HepG2 (cell line): ENCODE data around the gene OSBPL8. TPM values are rescaled to one million over a fixed set of nuclear protein-coding genes. Genes with fewer than 3 reads are reported as not detected.
"Not testable (repeated sequence)": the region's sequence is repeated elsewhere in the genome, so short reads cannot be mapped to it uniquely, and the experiment has no call there.

Experiments used
- ATAC-seq: fragments of 200-7000 bp; cut with Tn5 transposase; 3 replicates; pipeline ENCODE4 v1.9.1; 2020; ENCODE audit warnings: mild to moderate bottlenecking, moderate library complexity
- BruUV-seq: library from RNA; stranded (reverse); fragments of 400-500 nt; replicated peaks from 2 replicates; lab custom pipeline; 2021; lab: Mats Ljungman, UMichigan
- CTCF ChIA-PET: fragments of 300-600 bp; formaldehyde crosslinking; extraction: SDS; loops from one replicate; lab custom pipeline; 2021; ENCODE audit warnings: low total read pairs, inconsistent platforms, low intra/inter-chr PET ratio; lab: Yijun Ruan, JAX
- POLR2A ChIA-PET: fragments of 350-600 bp; sonication (Branson Sonifier 250); formaldehyde crosslinking; loops from one replicate; lab custom pipeline; 2020; ENCODE audit warnings: antibody characterized with exemption, inconsistent platforms; lab: Yijun Ruan, JAX
- DNase-seq: peaks from one replicate; pipeline ENCODE4 v3.0.0-alpha.2; 2015; ENCODE audit warnings: low spot score
- FAIRE-seq: peaks from 3 replicates; lab custom pipeline; 2011; peaks lifted over from hg19 to GRCh38; lab: Jason Lieb, UNC
- H2AFZ ChIP-seq: one replicate; pipeline ENCODE4 v1.6.1; 2011; ENCODE audit warnings: low read length, inconsistent platforms
- H3K27ac ChIP-seq: fragments of 300-600 bp; 3 replicates; pipeline ENCODE4 v1.8.0; 2011; ENCODE audit warnings: mixed run types, mild to moderate bottlenecking, mixed read lengths, low read length, inconsistent platforms; ENCODE audit not compliant: insufficient read depth; ENCODE audit errors: extremely low read length
- H3K27me3 ChIP-seq, 2 experiments: fragments of 200-600 bp in 1 of 2; 2 replicates in 1 of 2; 3 replicates in 1 of 2; pipeline versions ENCODE4 v1.6.0 to v1.8.0; 2011; ENCODE audit warnings: low read length in 2 of 2, mild to moderate bottlenecking in 2 of 2, moderate library complexity in 2 of 2, inconsistent platforms in 1 of 2; ENCODE audit not compliant: insufficient read depth in 2 of 2, control insufficient read depth in 1 of 2
- H3K36me3 ChIP-seq, 2 experiments: fragments of 200-600 bp in 1 of 2; replicated peaks in 1 of 2; 2 replicates in 1 of 2; 3 replicates in 1 of 2; pipeline versions ENCODE4 v1.5.1 to v1.8.0; 2011; ENCODE audit warnings: low read length in 2 of 2, inconsistent platforms in 1 of 2; ENCODE audit not compliant: insufficient read depth in 2 of 2, control insufficient read depth in 1 of 2
- H3K4me1 ChIP-seq: 2 replicates; pipeline ENCODE4 v1.5.1; 2012; ENCODE audit warnings: low read length, inconsistent platforms; ENCODE audit not compliant: insufficient read depth
- H3K4me2 ChIP-seq: 2 replicates; pipeline ENCODE4 v1.6.0; 2011; ENCODE audit warnings: low read depth, low read length, inconsistent platforms
- H3K4me3 ChIP-seq, 3 experiments: fragments of 200-600 bp in 1 of 3; sonication (generic), shearing (Covaris generic) in 1 of 3; replicated peaks in 1 of 3; 2 replicates each; pipeline ENCODE4 v1.5.1; 2011 to 2016; ENCODE audit warnings: low read length in 3 of 3, inconsistent platforms in 2 of 3, low read depth in 2 of 3, mild to moderate bottlenecking in 2 of 3, control low read depth in 1 of 3, mixed read lengths in 1 of 3; ENCODE audit not compliant: insufficient read depth in 1 of 3
- H3K79me2 ChIP-seq: one replicate; pipeline ENCODE4 v1.6.1; 2011; ENCODE audit warnings: low read length, inconsistent platforms; ENCODE audit not compliant: insufficient read depth
- H3K9ac ChIP-seq: 2 replicates; pipeline ENCODE4 v1.6.0; 2011; ENCODE audit warnings: mild to moderate bottlenecking, low read depth, low read length, inconsistent platforms; ENCODE audit not compliant: insufficient read depth
- H3K9me3 ChIP-seq: 2 replicates; pipeline ENCODE4 v1.5.1; 2012; ENCODE audit warnings: mild to moderate bottlenecking, low read length
- H4K20me1 ChIP-seq: 2 replicates; pipeline ENCODE4 v1.6.0; 2011; ENCODE audit warnings: inconsistent platforms, mild to moderate bottlenecking, low read length, moderate library complexity; ENCODE audit not compliant: insufficient read depth
- SP1 ChIP-seq, 2 experiments: fragments of 450-650 bp in 1 of 2; sonication (generic) in 1 of 2; formaldehyde crosslinking in 1 of 2; IDR thresholded peaks; 2 replicates each; pipeline versions ENCODE4 v1.4.0 to v1.6.1; 2016 to 2020; ENCODE audit warnings: missing genetic modification reagents in 1 of 2
- STAG1 ChIP-seq: sonication (generic); formaldehyde crosslinking; IDR thresholded peaks from 2 replicates; pipeline ENCODE4 v1.4.0; 2020; ENCODE audit warnings: missing genetic modification reagents
- WGBS: methylation state at CpG from one replicate; pipeline ENCODE4 v1.1.6; 2017; ENCODE audit warnings: low lambda C conversion rate; 5-methylcytosine and 5-hydroxymethylcytosine counted together
- in situ Hi-C: cut with HindIII; loops from 2 replicates; pipeline ENCODE4 v1.10.0; 2017; ENCODE audit warnings: low pct_unique_long_range_greater_than_20kb; ENCODE audit not compliant: extremely low pct_ligation_motif_present
- intact Hi-C: fragments of 100-400 bp; cut with micrococcal nuclease; formaldehyde crosslinking; loops from one replicate; pipeline ENCODE4 v1.10.0; 2022; ENCODE audit not compliant: unreplicated experiment
- polyA plus RNA-seq, 8 experiments: library from polyadenylated mRNA; depleted of rRNA in 3 of 8; stranded (reverse) in 7 of 8; unstranded in 1 of 8; fragments of >200 nt; fragmentation: Illumina TruSeq in 4 of 8; extraction: Trizol in 4 of 8; gene quantifications; 2 replicates each; pipeline versions ENCODE4 v1.2.1 to v1.2.3, GENCODE V29; 2011 to 2016; ENCODE audit warnings: low read depth in 4 of 8, missing spikeins in 1 of 8, mixed read lengths in 1 of 8; ENCODE audit not compliant: insufficient read depth in 1 of 8
- total RNA-seq, 5 experiments: library from RNA; depleted of rRNA; stranded (reverse); fragments of >200 nt; fragmentation: Illumina TruSeq; extraction: Trizol; gene quantifications; 2 replicates each; pipeline ENCODE4 v1.2.3, GENCODE V29; 2016; ENCODE audit warnings: low read depth in 1 of 5
- TF ChIP-seq, protein P1 (sequence below): sonication (generic); formaldehyde crosslinking; IDR thresholded peaks from 2 replicates; pipeline ENCODE4 v1.5.0; 2020; ENCODE audit warnings: mild to moderate bottlenecking, missing genetic modification reagents, moderate library complexity

OSBPL8 gene
- total and polyA plus RNA-seq, 2 of the 13 experiments (the other 11 are each of a cell fraction or from before 2014, with no cell fraction given) = 11.0 to 33.9 TPM

DNA sequence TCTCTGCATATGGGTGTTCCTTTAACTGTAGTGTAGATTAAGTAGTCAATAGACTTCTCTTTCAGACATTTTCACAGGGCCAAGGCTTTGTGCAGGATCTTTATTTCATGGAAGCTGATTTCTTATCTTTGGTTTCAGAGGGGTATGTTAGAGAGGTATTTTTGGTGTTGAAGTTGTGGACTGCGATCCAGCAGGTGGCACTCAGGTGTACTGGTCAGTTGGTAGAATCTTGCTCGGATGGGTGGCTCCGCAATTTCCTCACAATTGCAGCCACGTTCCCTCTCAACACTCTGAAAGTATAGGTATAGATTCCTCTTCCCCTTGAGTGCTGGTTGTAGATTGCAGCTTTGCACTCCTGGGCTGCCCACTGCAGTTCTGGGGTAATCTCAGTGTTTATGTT is 44.3 kb downstream of the OSBPL8 start:
- Histone ChIP-seq H3K9me3 (no peaks in the 10 kb centered on the region), H3K9ac (no peak overlapping the region), H3K36me3 (no peaks in the 10 kb centered on the region), H3K27me3 (no peaks in the 10 kb centered on the region), H3K79me2 (no peaks in the 10 kb centered on the region), H3K4me1 (no peaks in the 10 kb centered on the region), H3K27ac (no peak overlapping the region), H2AFZ (no peak overlapping the region), H4K20me1 (no peaks in the 10 kb centered on the region), H3K4me3 (no peak overlapping the region), H3K4me2 (no peak overlapping the region)
- BruUV-seq = no TSS peak
- ChIA-PET CTCF (no interaction called here), POLR2A (no interaction called here)
- FAIRE-seq (no peak), ATAC-seq (peak; percentile 42; the same call in 2 of the 3 replicates), DNase-seq (no peak)
- in situ Hi-C loops (no loop called here), intact Hi-C loops (loop anchor here (1.0 kb wide), 1 partner anchor 72 kb away; no protein-coding TSS in a partner anchor)
- WGBS = 100% methylated on average over 4 of the region's 4 CpGs
- TF ChIP-seq, protein P1, sequence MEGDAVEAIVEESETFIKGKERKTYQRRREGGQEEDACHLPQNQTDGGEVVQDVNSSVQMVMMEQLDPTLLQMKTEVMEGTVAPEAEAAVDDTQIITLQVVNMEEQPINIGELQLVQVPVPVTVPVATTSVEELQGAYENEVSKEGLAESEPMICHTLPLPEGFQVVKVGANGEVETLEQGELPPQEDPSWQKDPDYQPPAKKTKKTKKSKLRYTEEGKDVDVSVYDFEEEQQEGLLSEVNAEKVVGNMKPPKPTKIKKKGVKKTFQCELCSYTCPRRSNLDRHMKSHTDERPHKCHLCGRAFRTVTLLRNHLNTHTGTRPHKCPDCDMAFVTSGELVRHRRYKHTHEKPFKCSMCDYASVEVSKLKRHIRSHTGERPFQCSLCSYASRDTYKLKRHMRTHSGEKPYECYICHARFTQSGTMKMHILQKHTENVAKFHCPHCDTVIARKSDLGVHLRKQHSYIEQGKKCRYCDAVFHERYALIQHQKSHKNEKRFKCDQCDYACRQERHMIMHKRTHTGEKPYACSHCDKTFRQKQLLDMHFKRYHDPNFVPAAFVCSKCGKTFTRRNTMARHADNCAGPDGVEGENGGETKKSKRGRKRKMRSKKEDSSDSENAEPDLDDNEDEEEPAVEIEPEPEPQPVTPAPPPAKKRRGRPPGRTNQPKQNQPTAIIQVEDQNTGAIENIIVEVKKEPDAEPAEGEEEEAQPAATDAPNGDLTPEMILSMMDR (CRISPR knock-in tag) = 0 out of 2 replicates have a peak, but pooled peaks have one; percentile 19
- TF ChIP-seq STAG1 (CRISPR knock-in tag) = peak; percentile 40
- no peak for TF ChIP-seq SP1 (IDR thresholded peaks at IDR 0.05)
- no peak for TF ChIP-seq SP1 (CRISPR knock-in tag; IDR thresholded peaks at IDR 0.05)

GRCh38 chr12:76511116-76511716 is 48.4 kb downstream of the OSBPL8 start:
- CTCF ChIA-PET, FAIRE-seq, BruUV-seq, H3K36me3 ChIP-seq, H4K20me1 ChIP-seq, H2AFZ ChIP-seq, H3K9me3 ChIP-seq, in situ Hi-C loops, H3K4me2 ChIP-seq, H3K79me2 ChIP-seq, H3K9ac ChIP-seq, intact Hi-C loops, DNase-seq, ATAC-seq, H3K27me3 ChIP-seq, H3K4me3 ChIP-seq, H3K27ac ChIP-seq, POLR2A ChIA-PET, H3K4me1 ChIP-seq: not testable (repeated sequence)
- 97% methylated on average over 4 of the region's 4 CpGs for WGBS
